GM06990 (cell line): ENCODE measurements around the gene HRG.

Source experiments
- DNase-seq: peaks from one replicate; pipeline ENCODE4 v3.0.0-alpha.2; 2011; ENCODE audit not compliant: insufficient read length; ENCODE audit errors: extremely low read depth
- H3K27me3 ChIP-seq: replicated peaks from 2 replicates; pipeline ENCODE4 v1.6.0; 2011; ENCODE audit warnings: low read length; ENCODE audit not compliant: control insufficient read depth, insufficient read depth
- H3K36me3 ChIP-seq: 2 replicates; pipeline ENCODE4 v1.5.1; 2011; ENCODE audit warnings: low read length; ENCODE audit not compliant: control insufficient read depth, insufficient read depth
- H3K4me3 ChIP-seq: replicated peaks from 2 replicates; pipeline ENCODE4 v1.5.1; 2011; ENCODE audit warnings: low read depth, mild to moderate bottlenecking, control low read depth, low read length
- TF ChIP-seq, protein P1 (sequence below): IDR thresholded peaks from 2 replicates; pipeline ENCODE4 v1.5.1; 2011; ENCODE audit warnings: low read length, control low read depth, mild to moderate bottlenecking, inconsistent platforms; ENCODE audit not compliant: insufficient read depth, poor library complexity, severe bottlenecking

The HRG gene

DNA sequence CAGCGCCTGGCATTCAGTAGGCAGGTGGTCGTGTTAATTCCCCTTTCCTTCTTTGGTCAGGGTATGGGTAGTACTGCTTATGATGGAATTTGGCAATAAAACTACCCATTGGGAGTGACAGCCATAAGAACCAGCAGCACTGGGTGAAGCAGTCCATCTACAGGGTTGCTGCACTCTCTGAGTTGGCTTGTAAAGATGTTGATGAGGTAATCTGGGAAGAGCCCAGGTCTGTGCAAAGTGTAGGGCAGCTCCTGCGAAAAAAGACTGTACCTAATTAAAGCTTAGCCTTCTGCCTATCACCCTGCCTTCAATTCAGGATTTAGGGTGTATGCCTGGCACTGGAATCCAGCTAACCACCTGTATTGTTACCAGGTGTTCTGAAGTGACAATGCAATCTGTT lies 30.3 kb upstream of the HRG start:
- no peak overlapping the region for H3K4me3 ChIP-seq
- H3K27me3 ChIP-seq: peaks cover 2% of the 10 kb centered on the region
- H3K36me3 ChIP-seq: no peaks in the 10 kb centered on the region
- DNase-seq: no peak
- TF ChIP-seq, protein P1, sequence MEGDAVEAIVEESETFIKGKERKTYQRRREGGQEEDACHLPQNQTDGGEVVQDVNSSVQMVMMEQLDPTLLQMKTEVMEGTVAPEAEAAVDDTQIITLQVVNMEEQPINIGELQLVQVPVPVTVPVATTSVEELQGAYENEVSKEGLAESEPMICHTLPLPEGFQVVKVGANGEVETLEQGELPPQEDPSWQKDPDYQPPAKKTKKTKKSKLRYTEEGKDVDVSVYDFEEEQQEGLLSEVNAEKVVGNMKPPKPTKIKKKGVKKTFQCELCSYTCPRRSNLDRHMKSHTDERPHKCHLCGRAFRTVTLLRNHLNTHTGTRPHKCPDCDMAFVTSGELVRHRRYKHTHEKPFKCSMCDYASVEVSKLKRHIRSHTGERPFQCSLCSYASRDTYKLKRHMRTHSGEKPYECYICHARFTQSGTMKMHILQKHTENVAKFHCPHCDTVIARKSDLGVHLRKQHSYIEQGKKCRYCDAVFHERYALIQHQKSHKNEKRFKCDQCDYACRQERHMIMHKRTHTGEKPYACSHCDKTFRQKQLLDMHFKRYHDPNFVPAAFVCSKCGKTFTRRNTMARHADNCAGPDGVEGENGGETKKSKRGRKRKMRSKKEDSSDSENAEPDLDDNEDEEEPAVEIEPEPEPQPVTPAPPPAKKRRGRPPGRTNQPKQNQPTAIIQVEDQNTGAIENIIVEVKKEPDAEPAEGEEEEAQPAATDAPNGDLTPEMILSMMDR: no peak

DNA sequence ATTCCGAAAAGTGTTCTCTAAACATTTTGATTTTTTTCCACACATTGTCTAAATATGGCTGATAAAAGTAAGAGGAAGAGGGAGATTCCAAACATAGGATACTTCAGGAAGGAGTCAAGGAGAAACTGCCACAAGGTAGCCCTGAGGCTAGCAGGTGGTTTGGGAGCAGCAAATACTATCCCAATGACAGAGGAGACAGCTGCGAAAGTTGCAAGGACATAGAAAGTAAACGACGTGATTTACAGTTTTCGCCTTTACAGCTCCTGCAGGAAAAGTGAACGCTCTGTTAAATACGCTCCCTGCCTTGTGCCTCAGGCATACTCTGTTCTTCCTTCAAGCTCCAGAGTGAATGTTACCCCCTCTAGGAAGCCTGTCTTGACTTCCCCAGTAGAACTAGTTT lies 29.3 kb upstream of the HRG start:
- DNase-seq: no peak
- H3K4me3 ChIP-seq: no peak overlapping the region
- TF ChIP-seq, protein P1: no peak
- H3K36me3 ChIP-seq: no peaks in the 10 kb centered on the region
- peaks cover 2% of the 10 kb centered on the region for H3K27me3 ChIP-seq

DNA sequence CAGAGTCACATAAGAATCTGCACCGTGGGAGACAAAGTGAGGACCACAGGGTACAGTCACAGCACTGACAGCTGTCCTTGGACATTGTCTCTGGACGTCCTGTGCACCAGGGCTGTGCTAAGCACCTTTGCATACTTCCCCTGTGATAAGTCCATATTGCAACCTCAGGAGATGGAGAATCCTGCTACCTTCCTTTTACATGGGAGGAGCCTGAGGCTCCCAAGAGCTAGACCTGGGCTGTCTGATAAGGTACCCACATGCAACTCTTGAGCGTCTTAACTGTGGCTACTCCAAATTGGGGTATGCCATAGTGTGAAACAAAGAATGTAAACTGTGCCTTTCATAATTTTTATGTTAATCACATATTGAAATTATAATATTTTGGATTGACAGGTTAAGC lies 28.1 kb upstream of the HRG start:
- DNase-seq: no peak
- Histone ChIP-seq H3K36me3 (no peaks in the 10 kb centered on the region), H3K27me3 (peaks cover 2% of the 10 kb centered on the region), H3K4me3 (no peak overlapping the region)
- TF ChIP-seq, protein P1: no peak

DNA sequence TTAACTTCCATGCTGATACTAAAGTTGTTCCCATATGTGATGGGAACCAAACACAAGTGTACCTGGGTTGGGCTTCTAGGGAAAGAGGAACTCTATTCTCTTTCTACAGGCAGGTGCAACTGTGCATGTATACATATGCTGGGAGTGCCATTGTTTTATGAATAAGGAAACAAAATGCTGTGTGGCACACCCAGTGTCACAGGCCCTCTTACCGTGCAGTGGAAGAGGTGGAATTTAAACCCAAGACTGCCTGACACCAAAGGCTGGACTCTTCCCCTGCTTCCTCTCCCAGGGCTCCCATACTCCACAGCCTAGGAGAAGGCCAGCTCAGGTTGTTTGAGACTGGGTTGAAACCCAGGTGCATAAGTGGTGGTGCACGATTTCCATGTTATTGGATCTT lies 27.6 kb upstream of the HRG start:
- DNase-seq: no peak
- Histone ChIP-seq H3K36me3 (no peaks in the 10 kb centered on the region), H3K4me3 (no peak overlapping the region), H3K27me3 (peaks cover 2% of the 10 kb centered on the region)
- TF ChIP-seq, protein P1: no peak

DNA sequence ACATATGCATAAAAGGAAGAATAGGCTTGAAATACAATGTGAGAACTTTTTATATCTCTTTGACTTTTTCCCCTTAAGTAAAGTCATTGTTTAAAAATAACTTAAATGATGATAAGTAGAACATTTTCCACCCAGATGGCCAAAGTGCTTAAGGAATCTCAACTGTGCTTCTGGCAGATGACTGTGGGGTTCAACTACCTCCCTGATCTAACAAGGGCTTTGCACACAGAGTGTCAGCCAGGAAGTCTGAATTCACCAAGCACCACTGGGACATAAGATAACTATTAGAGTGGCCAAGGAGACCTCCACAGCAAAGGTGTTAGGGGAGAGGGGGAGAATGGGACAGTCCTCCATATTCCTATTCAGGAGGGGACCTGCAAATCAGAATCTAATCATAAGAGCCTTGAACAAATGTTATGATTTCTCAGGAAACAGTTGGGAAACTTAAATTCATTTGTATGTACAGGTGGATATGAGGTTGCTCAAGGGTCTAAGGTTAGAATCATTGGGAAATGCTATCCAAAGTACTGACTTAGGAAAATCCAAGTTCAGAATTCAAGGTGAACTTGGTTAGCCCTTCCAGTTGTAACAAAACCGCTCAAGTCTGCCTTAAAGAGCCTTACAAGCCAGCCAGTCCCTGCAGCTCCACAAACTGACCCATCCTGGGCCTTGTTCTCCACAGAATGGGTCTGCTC lies 25.9 kb upstream of the HRG start, which contains the start of gene FETUB:
FETUB (plus strand) TSS at position 622 of the 695 bp plus-strand sequence; CDS start at position 684, 62 bp downstream.
- H3K36me3 ChIP-seq: no peaks in the 10 kb centered on the region
- no peak within 1 kb of the TSS for H3K4me3 ChIP-seq
- peaks cover 2% of the 10 kb centered on the region for H3K27me3 ChIP-seq
- no peak for DNase-seq
- TF ChIP-seq, protein P1: no peak

DNA sequence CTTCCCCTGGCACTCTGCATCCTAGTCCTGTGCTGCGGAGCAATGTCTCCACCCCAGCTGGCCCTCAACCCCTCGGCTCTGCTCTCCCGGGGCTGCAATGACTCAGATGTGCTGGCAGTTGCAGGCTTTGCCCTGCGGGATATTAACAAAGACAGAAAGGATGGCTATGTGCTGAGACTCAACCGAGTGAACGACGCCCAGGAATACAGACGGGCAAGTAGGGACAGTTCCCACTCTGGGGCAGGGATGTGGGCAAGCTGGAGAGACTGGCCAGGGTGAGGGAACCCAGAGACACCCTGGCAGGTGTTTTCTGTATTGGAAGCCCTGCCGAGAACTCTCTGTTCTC lies 25.4 kb upstream of the HRG start:
- TF ChIP-seq, protein P1: no peak
- H3K27me3 ChIP-seq: peaks cover 2% of the 10 kb centered on the region
- H3K36me3 ChIP-seq: no peaks in the 10 kb centered on the region
- DNase-seq: no peak
- no peak overlapping the region for H3K4me3 ChIP-seq
